Measurements from ENCODE around the gene LMO7. TPM values are rescaled to one million over a fixed set of nuclear protein-coding genes. Genes with fewer than 3 reads are reported as not detected.

Gene LMO7
- total RNA-seq, 1 experiment from 2014 or later: 105 TPM

- Mint-ChIP-seq H3K4me1 (ENCODE audit: low read depth, unreplicated experiment) (no peaks in the 10 kb centered on the region), H3K36me3 (ENCODE audit: insufficient read depth, unreplicated experiment) (no peaks in the 10 kb centered on the region), H3K27ac (ENCODE audit: unreplicated experiment) (no peak overlapping the region), H3K4me3 (ENCODE audit: low read depth, unreplicated experiment) (no peak overlapping the region), H3K9me3 (ENCODE audit: low read depth, unreplicated experiment) (peaks cover 3% of the 10 kb centered on the region), H3K27me3 (ENCODE audit: unreplicated experiment) (no peaks in the 10 kb centered on the region)
- CTCF ChIA-PET: no interaction called here
- intact Hi-C loops (cut with micrococcal nuclease; ENCODE audit: unreplicated experiment): no loop called here
- BruUV-seq (replicated peaks): no TSS peak
- no peak for DNase-seq
- no peak for TF ChIP-seq CTCF (IDR thresholded peaks at IDR 0.05; ENCODE audit: unreplicated experiment)
These were observed 118.8 kb downstream of the LMO7 start for GRCh38 chr13:75754936-75755335.

GRCh38 chr13:75757336-75757735, 121.2 kb downstream of the LMO7 start:
- BruUV-seq (replicated peaks): no TSS peak
- Mint-ChIP-seq H3K27me3 (ENCODE audit: unreplicated experiment) (no peaks in the 10 kb centered on the region), H3K27ac (ENCODE audit: unreplicated experiment) (no peak overlapping the region), H3K36me3 (ENCODE audit: insufficient read depth, unreplicated experiment) (peaks cover 12% of the 10 kb centered on the region), H3K4me3 (ENCODE audit: low read depth, unreplicated experiment) (no peak overlapping the region), H3K9me3 (ENCODE audit: low read depth, unreplicated experiment) (peaks cover 3% of the 10 kb centered on the region), H3K4me1 (ENCODE audit: low read depth, unreplicated experiment) (no peaks in the 10 kb centered on the region)
- CTCF ChIA-PET: no interaction called here
- no peak for DNase-seq
- no peak for TF ChIP-seq CTCF (IDR thresholded peaks at IDR 0.05; ENCODE audit: unreplicated experiment)
- intact Hi-C loops (cut with micrococcal nuclease; ENCODE audit: unreplicated experiment): no loop called here

- BruUV-seq (replicated peaks): no TSS peak
- no peak for DNase-seq
- Mint-ChIP-seq H3K27me3 (ENCODE audit: unreplicated experiment) (no peaks in the 10 kb centered on the region), H3K9me3 (ENCODE audit: low read depth, unreplicated experiment) (no peaks in the 10 kb centered on the region), H3K4me1 (ENCODE audit: low read depth, unreplicated experiment) (no peaks in the 10 kb centered on the region), H3K36me3 (ENCODE audit: insufficient read depth, unreplicated experiment) (peaks cover 28% of the 10 kb centered on the region), H3K27ac (ENCODE audit: unreplicated experiment) (peak overlapping the region; percentile 44), H3K4me3 (ENCODE audit: low read depth, unreplicated experiment) (peak overlapping the region; percentile 72)
- intact Hi-C loops (cut with micrococcal nuclease; ENCODE audit: unreplicated experiment): no loop called here
- TF ChIP-seq CTCF (IDR thresholded peaks at IDR 0.05; ENCODE audit: unreplicated experiment): no peak
- CTCF ChIA-PET: interaction anchor here (2.3 kb wide), 1 partner anchor 64 kb away, joined by 10 read pairs; no protein-coding TSS in a partner anchor
These were observed 123.4 kb downstream of the LMO7 start for GRCh38 chr13:75759531-75759930.

- no peak for TF ChIP-seq CTCF (IDR thresholded peaks at IDR 0.05; ENCODE audit: unreplicated experiment)
- no TSS peak for BruUV-seq (replicated peaks)
- H3K4me3 Mint-ChIP-seq (ENCODE audit: low read depth, unreplicated experiment): peak overlapping the region; percentile 72
- DNase-seq: peak; percentile 33
- intact Hi-C loops (cut with micrococcal nuclease; ENCODE audit: unreplicated experiment): loop anchor here (2.0 to 10.0 kb wide), 4 partner anchors 36 to 74 kb away; no protein-coding TSS in a partner anchor
- H3K9me3 Mint-ChIP-seq (ENCODE audit: low read depth, unreplicated experiment): no peaks in the 10 kb centered on the region
- H3K27ac Mint-ChIP-seq (ENCODE audit: unreplicated experiment): peak overlapping the region; percentile 94
- CTCF ChIA-PET: interaction anchor here (1.1 to 2.3 kb wide), 2 partner anchors 32 to 65 kb away, joined by 3 to 10 read pairs; no protein-coding TSS in a partner anchor
- H3K36me3 Mint-ChIP-seq (ENCODE audit: insufficient read depth, unreplicated experiment): peaks cover 31% of the 10 kb centered on the region
- no peaks in the 10 kb centered on the region for H3K27me3 Mint-ChIP-seq (ENCODE audit: unreplicated experiment)
- H3K4me1 Mint-ChIP-seq (ENCODE audit: low read depth, unreplicated experiment): peaks cover under 1% of the 10 kb centered on the region
These were observed 124.2 kb downstream of the LMO7 start for GRCh38 chr13:75760131-75761021.
